Measurements from ENCODE around the gene LAMA3. TPM values are rescaled to one million over a fixed set of nuclear protein-coding genes. Genes with fewer than 3 reads are reported as not detected.

Gene LAMA3
- total RNA-seq, 1 experiment from 2014 or later: 8.1 TPM

DNA sequence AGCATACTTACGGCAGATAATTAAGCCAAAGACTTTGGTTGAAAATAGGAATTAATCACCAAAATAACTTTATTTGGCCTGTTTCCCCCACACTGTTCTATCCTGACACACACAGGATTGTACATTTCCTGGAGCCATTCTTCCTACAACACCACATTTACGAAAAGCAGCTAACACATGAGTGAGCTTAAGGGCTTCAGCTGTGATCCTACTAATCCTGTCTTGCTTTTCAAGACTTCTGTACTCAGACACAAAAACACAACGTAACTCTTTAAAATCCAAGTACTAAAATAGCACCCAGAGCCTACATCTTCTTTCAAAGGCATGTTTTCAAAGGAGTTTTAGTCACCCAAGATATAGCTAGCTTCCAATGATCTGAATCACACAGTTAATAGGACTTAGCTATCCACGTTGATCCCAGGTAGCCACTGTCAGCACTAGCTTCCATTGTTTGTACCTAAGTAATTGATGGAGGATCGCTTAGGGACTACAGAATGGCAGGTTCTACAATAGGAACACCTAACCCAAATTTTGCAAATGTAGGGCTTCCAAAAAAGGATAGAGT is 282.5 kb downstream of the LAMA3 start:
- Histone ChIP-seq H3K27ac (ENCODE audit: low read length) (no peak overlapping the region), H3K27me3 (ENCODE audit: control insufficient read depth, insufficient read depth, low read length) (no peaks in the 10 kb centered on the region), H3K4me1 (ENCODE audit: control insufficient read depth, insufficient read depth, low read length) (no peaks in the 10 kb centered on the region; the same call in 1 of the 2 replicates), H3K9me3 (ENCODE audit: control insufficient read depth, insufficient read depth, low read depth, low read length) (no peaks in the 10 kb centered on the region), H3K36me3 (ENCODE audit: control insufficient read depth, insufficient read depth, low read length) (no peaks in the 10 kb centered on the region), H3K4me3 (ENCODE audit: low read depth in 2 of 2, low read length in 2 of 2) (no peak overlapping the region)
- ChIA-PET CTCF (no interaction called here), POLR2A (no interaction called here)
- DNase-seq (ENCODE audit: low read depth, low spot score): no peak
- intact Hi-C loops (cut with micrococcal nuclease; ENCODE audit: unreplicated experiment) (no loop called here), in situ Hi-C loops (cut with HindIII; ENCODE audit: low pct_unique_long_range_greater_than_20kb, low sequenced_read_pairs) (no loop called here)
- no peak for ATAC-seq
- TF ChIP-seq SIN3A (IDR thresholded peaks at IDR 0.05; ENCODE audit: borderline replicate concordance, insufficient read depth, low read depth, low read length): no peak
- TF ChIP-seq POLR2AphosphoS5 (IDR thresholded peaks at IDR 0.05; ENCODE audit: low read depth, low read length): no peak
- no TSS peak for BruUV-seq (replicated peaks)

DNA sequence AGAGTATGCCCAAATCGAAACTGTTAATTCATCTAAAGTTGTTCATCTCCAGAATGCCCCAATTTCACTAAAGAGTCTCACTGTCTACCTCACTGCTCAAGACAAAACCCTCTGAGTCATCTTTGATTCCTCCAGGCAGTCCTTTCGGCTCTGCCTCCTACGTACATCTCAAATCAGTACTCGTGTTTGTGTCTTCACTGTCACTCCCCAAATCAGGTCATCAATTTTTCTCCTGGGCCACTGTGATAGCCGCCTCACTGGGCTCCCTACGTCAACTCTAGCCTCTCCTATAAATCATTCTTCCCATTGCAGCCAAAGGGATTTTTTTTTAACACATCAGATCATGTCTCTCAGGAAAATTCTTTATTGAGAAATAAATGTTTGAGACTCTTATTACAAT is 283.2 kb downstream of the LAMA3 start:
- no peaks in the 10 kb centered on the region for H3K9me3 ChIP-seq (ENCODE audit: control insufficient read depth, insufficient read depth, low read depth, low read length)
- H3K27ac ChIP-seq (ENCODE audit: low read length): no peak overlapping the region
- intact Hi-C loops (cut with micrococcal nuclease; ENCODE audit: unreplicated experiment): no loop called here
- ChIA-PET CTCF (no interaction called here), POLR2A (no interaction called here)
- H3K4me1 ChIP-seq (ENCODE audit: control insufficient read depth, insufficient read depth, low read length): no peaks in the 10 kb centered on the region
- no peak for DNase-seq (ENCODE audit: low read depth, low spot score)
- H3K27me3 ChIP-seq (ENCODE audit: control insufficient read depth, insufficient read depth, low read length): no peaks in the 10 kb centered on the region
- no peak for ATAC-seq
- no TSS peak for BruUV-seq (replicated peaks)
- H3K36me3 ChIP-seq (ENCODE audit: control insufficient read depth, insufficient read depth, low read length): no peaks in the 10 kb centered on the region
- in situ Hi-C loops (cut with HindIII; ENCODE audit: low pct_unique_long_range_greater_than_20kb, low sequenced_read_pairs): no loop called here
- no peak overlapping the region for H3K4me3 ChIP-seq (ENCODE audit: low read depth in 2 of 2, low read length in 2 of 2)
- TF ChIP-seq, protein P1, sequence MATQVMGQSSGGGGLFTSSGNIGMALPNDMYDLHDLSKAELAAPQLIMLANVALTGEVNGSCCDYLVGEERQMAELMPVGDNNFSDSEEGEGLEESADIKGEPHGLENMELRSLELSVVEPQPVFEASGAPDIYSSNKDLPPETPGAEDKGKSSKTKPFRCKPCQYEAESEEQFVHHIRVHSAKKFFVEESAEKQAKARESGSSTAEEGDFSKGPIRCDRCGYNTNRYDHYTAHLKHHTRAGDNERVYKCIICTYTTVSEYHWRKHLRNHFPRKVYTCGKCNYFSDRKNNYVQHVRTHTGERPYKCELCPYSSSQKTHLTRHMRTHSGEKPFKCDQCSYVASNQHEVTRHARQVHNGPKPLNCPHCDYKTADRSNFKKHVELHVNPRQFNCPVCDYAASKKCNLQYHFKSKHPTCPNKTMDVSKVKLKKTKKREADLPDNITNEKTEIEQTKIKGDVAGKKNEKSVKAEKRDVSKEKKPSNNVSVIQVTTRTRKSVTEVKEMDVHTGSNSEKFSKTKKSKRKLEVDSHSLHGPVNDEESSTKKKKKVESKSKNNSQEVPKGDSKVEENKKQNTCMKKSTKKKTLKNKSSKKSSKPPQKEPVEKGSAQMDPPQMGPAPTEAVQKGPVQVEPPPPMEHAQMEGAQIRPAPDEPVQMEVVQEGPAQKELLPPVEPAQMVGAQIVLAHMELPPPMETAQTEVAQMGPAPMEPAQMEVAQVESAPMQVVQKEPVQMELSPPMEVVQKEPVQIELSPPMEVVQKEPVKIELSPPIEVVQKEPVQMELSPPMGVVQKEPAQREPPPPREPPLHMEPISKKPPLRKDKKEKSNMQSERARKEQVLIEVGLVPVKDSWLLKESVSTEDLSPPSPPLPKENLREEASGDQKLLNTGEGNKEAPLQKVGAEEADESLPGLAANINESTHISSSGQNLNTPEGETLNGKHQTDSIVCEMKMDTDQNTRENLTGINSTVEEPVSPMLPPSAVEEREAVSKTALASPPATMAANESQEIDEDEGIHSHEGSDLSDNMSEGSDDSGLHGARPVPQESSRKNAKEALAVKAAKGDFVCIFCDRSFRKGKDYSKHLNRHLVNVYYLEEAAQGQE (IDR thresholded peaks at IDR 0.05; ENCODE audit: insufficient read depth in 1 of 2, low read depth in 2 of 2, low read length in 1 of 2): no peak
- TF ChIP-seq, protein P2, sequence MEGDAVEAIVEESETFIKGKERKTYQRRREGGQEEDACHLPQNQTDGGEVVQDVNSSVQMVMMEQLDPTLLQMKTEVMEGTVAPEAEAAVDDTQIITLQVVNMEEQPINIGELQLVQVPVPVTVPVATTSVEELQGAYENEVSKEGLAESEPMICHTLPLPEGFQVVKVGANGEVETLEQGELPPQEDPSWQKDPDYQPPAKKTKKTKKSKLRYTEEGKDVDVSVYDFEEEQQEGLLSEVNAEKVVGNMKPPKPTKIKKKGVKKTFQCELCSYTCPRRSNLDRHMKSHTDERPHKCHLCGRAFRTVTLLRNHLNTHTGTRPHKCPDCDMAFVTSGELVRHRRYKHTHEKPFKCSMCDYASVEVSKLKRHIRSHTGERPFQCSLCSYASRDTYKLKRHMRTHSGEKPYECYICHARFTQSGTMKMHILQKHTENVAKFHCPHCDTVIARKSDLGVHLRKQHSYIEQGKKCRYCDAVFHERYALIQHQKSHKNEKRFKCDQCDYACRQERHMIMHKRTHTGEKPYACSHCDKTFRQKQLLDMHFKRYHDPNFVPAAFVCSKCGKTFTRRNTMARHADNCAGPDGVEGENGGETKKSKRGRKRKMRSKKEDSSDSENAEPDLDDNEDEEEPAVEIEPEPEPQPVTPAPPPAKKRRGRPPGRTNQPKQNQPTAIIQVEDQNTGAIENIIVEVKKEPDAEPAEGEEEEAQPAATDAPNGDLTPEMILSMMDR (IDR thresholded peaks at IDR 0.05): no peak
- TF ChIP-seq SIN3A (IDR thresholded peaks at IDR 0.05; ENCODE audit: borderline replicate concordance, insufficient read depth, low read depth, low read length) (no peak), POLR2AphosphoS5 (IDR thresholded peaks at IDR 0.05; ENCODE audit: low read depth, low read length) (no peak), TCF7L2 (IDR thresholded peaks at IDR 0.05; ENCODE audit: low read depth, low read length) (no peak)

DNA sequence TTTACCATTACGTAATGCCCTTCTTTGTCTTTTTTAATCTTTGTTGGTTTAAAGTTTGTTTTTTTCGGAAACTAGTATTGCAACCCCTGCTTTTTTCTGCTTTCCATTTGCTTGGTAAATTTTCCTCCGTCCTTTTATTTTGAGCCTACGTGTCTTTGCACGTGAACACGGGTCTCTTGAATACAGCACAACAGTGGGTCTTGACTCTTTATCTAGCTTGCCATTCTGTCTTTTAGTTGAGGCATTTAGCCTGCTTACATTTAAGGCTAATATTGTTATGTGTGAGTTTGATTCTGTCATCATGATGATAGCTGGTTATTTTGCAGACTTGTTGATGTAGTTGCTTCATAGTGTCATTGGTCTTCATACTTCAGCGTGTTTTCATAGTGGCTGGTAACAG is 287.9 kb downstream of the LAMA3 start:
- in situ Hi-C loops (cut with HindIII; ENCODE audit: low pct_unique_long_range_greater_than_20kb, low sequenced_read_pairs): no loop called here

More for the DNA sequence above, 287.9 kb downstream of the LAMA3 start:
- no peaks in the 10 kb centered on the region for H3K9me3 ChIP-seq (ENCODE audit: control insufficient read depth, insufficient read depth, low read depth, low read length)
- no peaks in the 10 kb centered on the region for H3K4me1 ChIP-seq (ENCODE audit: control insufficient read depth, insufficient read depth, low read length)
- POLR2A ChIA-PET: interaction anchor here (0.5 kb wide), 1 partner anchor 163 kb away, joined by 5 read pairs; no protein-coding TSS in a partner anchor
- TF ChIP-seq, protein P1 (IDR thresholded peaks at IDR 0.05; ENCODE audit: insufficient read depth in 1 of 2, low read depth in 2 of 2, low read length in 1 of 2): no peak
- TF ChIP-seq TCF7L2 (IDR thresholded peaks at IDR 0.05; ENCODE audit: low read depth, low read length): no peak
- TF ChIP-seq, protein P2 (IDR thresholded peaks at IDR 0.05): no peak
- TF ChIP-seq SIN3A (IDR thresholded peaks at IDR 0.05; ENCODE audit: borderline replicate concordance, insufficient read depth, low read depth, low read length): no peak
- no peak for TF ChIP-seq POLR2AphosphoS5 (IDR thresholded peaks at IDR 0.05; ENCODE audit: low read depth, low read length)
- intact Hi-C loops (cut with micrococcal nuclease; ENCODE audit: unreplicated experiment): no loop called here
- no peaks in the 10 kb centered on the region for H3K36me3 ChIP-seq (ENCODE audit: control insufficient read depth, insufficient read depth, low read length)
- no peak overlapping the region for H3K27ac ChIP-seq (ENCODE audit: low read length)
- no peak for DNase-seq (ENCODE audit: low read depth, low spot score)
- no peak for ATAC-seq
- H3K27me3 ChIP-seq (ENCODE audit: control insufficient read depth, insufficient read depth, low read length): no peaks in the 10 kb centered on the region; the same call in 1 of the 2 replicates
- CTCF ChIA-PET: no interaction called here
- BruUV-seq (replicated peaks): no TSS peak
- H3K4me3 ChIP-seq (ENCODE audit: low read depth in 2 of 2, low read length in 2 of 2): no peak overlapping the region

Measured in Panc1 (cell line).